Stimulated activated CD4-positive, alpha-beta T cell treated with anti-CD3 and anti-CD28 coated beads, Interleukin-15, amount 100 ng/mL, for 48 hours (primary cell): ENCODE results near the gene GRK5.

Source experiments
- DNase-seq, 2 donors: peaks; one replicate each; pipeline ENCODE4 v3.0.0-alpha.2; 2020; ENCODE audit warnings: low read depth in 2 of 2

Gene GRK5

DNA sequence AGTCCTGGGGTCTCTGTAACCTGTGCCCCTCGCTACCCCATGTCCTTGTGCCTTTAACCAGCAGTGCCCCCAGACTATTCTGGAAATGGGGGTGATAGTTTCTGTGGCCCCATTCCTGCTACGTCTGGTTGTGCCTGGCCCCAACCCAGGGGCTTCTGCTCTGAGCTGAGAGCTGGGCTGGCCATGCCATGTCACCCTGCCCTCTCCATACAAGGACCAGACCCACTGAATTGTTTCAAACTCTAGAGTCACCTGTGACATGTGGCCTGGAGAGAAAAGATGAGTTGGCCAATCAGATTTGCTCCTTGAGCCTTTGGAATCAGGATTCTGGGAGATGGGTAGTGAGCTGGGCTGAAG is 108.6 kb downstream of the GRK5 start:
- no peak for DNase-seq

DNA sequence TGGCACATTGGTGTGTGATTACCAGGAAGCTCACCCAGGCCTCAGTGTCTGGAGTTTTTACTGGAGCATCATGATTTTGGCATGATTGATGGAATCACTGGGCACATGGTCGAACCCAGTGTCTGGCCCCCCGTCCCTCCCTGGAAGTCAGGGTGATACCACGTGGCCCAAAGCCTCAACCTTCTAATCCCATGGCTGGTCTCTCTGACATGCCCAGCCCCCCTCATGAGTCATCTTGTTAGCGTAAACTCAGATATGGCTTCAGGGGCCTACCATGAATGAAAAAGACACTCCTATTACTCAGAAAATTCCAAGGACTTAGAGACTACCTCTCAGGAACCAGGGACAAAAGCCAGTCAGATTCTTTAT is 109.3 kb downstream of the GRK5 start:
- DNase-seq, result no peak

DNA sequence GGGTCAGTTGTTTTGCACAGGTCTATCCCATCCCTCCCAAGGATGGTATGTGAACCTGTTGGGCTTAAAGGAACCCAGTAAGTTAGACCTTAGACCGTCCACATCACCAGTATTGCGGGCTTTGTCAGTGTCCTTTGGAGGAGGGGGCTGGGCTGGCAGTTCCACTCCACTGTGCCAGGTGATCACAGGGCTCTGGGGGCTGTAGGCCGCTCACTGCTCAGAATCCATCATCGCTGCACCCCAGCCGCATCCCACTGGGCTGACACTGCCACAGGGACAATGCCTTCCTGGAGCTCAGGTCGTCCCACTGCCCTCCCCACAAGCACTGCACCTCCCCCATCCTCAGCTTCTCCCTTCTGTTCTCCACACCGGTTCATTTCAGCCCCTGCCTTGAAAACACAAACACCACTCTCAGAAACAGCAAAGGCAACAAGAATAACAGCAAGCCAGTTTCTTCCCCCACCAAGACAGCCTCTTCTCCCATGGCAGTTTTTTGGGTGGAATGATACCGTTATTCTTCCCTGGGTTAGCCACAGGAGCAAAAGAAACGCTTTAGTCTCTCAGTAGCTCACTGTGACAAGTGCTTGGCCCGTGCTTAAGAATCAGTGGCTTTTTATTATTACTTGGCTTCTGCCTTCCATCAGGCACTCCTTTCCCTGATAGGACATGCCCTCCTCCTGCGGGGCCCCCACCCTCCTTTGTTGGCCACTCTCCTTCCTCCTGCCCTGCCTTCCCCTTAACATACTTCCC is 111.2 kb downstream of the GRK5 start:
- DNase-seq, result no peak

DNA sequence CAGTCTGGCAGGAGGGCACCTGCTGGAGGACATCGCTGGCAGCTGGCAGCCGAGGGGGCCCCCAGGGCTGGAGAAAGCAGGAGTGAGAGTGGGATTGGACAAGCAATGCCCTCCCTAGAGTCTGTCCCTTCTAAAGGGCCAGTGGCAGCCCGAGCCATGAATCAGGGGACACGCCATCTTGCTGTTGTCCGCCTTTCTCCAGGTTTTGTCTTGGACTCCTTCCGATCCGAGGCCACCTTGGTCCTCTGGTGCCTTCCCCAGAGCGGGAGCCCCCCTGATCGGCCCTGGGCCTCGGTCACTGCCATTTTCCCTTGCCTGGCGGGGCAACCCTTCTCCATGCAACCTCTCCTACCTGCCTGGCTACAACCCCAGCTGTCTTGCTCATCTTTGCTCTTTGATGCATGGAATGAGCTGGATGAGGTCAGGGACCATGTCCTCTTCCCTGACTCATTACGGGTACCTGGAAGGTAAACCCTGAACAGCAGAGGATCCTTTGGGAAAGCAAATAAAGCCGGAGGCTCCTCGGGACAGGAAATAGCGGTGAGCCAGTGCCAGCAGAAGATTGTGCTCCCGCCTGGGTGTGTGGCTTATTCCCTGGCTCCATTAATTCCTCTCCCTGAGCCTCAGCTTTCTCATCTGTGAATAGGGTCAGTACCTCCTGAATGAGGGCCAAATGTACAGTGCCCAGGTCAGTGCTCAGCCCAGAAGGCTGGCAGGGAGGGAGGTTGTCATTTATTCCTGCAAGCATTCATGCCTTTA is 112.0 kb downstream of the GRK5 start:
- DNase-seq, result no peak

DNA sequence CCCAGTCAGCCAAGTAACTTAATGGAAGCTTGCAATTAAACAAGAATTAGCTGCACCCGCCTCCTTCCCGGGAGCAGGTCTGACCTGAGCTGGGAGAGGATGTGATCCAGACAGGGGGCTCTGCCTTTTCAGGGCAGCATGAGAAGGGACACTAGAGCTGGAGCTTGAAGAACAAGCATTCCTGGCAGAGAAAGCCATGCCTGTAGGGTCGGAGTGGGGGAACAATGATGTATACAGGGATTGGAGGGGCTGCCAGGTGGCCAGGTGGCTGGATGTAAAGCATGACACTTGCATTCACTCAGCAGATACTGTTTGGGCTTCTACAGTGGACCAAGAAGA is 112.5 kb downstream of the GRK5 start:
- no peak for DNase-seq

DNA sequence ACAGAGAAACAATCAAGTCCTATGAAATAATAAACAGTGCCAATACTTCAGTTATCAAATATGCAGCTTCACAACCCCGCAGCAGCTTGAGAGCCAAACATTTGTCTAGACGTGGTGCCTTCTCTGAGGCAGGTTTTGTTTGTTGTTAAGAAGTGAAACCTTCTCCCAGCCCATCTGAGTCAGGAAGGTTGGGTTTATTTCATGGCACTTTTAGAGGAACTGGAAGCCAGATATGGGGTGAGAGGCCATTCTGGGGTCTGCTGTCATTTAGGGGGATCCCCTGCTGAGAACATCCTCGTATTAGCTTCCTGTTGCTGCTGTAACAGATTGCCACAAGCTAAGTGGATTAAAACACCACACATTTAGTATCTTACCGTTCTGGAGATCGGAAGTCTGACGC is 113.6 kb downstream of the GRK5 start:
- no peak for DNase-seq

DNA sequence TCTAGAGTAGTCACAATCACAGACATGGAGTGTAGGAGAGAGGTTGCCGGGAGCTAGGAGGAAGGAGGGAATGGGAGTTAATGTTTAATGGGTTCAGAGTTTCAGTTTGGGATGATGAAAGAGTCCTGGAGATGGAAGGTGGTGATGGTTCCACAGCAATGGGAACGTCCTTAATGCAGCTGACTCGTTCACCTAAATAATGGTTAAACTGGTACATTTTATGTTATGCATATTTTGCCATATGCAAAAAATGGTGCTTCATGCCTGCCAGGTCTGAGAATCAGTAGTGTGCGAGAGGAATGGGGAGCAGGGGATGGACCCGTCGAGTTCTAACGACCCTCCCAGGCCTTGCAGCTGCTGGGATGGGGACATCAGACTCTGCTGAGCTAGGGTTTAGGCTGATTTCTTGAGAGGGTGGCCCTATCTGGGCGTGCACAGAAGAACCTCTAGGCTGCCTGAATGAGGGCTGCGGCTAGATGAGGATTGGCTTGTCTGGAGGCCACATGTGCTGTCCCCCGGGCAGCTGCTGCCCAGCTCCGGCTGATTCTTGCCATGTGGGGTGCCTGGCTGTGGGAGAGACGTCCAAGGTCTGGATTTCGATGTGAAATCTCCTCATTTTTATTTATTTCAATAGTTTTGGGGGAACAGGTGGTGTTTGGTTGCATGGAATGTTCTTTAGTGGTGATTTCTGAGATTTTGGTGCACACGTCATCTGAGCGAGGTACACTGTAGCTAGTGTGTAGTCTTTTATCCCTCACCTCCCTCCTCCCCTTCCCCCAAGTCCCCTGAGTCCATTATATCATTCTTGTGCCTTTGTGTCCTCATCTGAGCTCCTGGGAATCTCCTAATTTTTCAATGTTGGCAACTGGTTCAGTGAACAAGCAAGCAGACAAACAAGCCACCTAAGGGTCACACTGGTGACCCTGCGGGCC is 116.0 kb downstream of the GRK5 start:
- no peak for DNase-seq

DNA sequence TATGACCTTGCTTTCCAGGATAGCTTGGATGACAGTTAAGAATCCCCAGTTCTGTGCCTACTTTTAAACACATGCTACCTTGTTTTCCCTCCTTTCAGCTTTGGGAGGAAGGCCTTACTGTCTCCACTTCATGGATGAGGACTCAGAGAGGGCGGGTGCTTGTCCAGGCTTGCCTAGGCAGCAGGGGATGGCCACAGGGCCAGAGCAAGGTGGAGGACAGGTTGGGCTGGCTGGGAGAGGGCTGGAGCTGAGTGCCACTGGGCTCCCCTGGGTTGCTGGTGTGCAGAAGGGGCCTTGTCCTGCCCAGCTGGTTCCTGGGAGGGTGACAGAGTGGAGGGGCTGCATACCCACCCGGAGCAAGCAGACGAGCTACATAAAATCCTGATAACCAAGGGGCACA is 117.8 kb downstream of the GRK5 start:
- DNase-seq, result no peak

DNA sequence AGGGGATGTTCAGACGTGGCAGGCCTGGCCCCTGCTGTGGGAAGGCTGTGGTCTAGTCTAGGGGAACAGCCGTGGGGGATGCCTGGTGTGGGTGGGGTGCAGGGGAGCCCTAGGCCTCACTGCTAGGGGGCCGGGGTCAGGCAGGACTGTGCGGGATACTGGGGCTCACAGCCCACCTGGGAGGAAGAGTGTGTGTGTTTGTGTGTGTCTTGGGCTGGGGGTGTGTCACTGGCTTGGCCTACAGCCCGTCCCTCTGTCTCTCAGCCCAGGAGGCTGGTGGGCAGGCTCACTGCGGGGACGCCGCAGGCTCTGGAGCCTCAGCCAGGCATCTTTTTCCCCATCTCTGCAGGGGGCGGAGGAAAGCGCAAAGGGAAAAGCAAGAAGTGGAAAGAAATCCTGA is 118.8 kb downstream of the GRK5 start:
- no peak for DNase-seq

DNA sequence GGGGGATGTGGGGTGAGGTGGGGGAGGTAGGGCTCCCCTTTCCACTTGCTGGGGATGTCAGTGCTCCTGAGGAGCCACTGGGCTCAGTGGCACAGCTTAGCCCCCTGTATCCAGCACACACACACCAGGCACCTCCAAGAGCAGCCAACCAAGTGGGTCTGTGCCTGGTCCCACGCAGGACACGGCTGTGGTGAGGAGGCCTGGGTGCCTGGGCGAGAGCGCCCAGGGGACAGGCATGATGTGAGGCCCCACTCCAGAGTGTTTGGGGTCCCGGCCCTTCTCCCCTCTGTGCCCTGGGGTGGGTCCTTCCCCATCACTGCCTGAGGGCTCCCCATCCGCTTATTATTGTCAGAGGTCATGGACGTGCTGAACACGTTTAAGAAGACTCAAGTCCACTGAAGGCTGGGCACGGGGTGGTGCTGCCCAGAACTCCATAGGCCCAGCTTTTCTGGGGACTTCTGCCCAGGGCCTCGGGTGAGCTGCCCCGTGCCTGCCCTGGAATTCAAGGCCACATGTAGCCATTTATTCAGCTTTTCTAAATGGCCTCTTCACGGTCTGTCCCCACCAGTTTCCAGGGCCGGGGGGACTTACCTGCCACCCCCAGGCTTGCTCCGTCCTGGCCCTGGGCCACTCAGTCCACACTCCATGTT is 119.8 kb downstream of the GRK5 start:
- no peak for DNase-seq

DNA sequence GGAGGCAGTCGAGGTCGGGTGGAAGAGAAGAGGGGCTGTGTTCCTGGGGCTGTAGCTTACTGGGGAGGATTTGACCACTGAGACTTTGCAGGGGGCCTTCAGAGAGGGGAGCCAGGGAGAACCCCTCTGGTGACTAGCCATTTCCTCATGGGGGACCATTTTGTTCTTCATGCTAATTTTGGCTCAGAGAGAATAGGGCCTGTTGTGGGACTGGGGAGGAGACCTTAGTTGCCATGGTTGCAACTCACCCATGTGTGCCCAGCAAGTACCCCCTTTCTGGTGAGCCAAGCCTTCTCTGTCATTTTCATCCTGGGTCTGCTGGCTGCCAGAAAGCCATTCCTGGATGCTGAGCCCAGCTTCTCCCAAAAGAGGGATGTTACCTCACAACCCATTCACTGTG is 120.9 kb downstream of the GRK5 start:
- DNase-seq, result no peak

DNA sequence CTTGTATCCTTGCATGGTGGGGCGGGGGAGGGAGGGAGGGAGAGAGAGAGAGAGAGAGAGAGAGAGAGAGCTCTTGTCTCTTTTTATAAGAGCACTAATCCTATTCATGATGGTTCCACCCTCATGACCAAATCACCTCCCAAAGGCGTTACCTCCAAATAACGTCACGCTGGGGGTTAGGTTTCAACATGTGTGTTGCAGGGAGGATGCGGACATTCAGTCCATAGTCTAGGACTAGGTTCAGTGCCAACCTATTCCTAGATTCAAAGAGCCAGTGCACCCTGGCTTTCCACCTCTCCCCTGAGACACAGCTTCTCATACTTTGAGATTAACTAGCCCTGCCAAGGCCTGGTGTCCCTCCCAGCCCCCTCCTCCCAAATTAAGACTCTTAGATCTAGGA is 123.0 kb downstream of the GRK5 start:
- no peak for DNase-seq

DNA sequence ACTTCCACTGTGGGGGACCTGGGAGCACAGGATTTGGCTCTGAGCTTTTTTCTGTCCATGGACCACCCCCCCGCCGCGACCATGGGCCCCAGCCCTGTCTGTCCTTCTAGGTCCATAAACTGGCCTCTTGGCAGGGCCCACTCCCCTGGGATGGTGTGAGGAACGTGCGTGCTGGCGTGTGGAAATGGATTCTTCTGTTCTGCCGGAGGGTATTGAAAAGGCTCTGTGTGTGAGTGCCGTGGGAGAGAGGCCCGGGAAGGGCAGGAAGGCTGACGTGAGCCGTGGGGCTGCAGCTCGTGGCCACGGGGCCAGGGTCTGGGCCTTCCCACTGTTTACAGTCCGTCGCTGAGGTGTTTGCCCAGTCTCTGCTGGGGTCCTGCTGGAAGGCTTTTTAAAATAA is 123.7 kb downstream of the GRK5 start:
- no peak for DNase-seq

DNA sequence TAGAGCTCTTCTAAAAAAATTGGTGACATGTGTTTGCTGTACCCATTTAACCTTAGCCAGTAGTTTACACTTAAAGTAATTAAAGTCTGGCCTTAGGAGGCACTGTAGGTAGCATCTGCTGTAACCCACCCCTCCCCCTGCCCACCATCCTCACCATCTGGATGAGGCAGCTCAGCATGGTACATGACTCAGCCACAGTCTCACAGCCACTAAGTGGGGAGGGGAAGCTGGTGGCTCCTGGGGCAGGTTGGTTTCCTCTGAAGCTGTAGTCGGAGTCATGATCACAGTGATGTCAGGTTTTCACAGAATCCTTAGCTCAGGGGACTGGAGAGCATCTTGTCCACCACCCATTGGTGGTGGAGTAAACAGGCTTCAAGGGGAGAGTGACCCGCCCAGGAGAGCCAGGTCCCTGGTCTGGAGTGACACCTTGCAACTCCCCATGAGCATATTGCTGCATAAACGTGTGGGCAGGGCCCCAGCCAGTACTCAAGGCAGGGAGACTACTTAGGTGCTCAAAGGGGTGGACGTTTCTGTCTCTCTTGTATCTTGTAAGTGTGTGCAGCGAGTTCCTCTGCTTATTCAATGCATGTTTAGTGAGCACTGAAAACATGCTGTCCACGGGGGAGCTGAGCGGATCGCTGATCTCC is 125.9 kb downstream of the GRK5 start:
- peak; percentile 53 to 59 for DNase-seq

DNA sequence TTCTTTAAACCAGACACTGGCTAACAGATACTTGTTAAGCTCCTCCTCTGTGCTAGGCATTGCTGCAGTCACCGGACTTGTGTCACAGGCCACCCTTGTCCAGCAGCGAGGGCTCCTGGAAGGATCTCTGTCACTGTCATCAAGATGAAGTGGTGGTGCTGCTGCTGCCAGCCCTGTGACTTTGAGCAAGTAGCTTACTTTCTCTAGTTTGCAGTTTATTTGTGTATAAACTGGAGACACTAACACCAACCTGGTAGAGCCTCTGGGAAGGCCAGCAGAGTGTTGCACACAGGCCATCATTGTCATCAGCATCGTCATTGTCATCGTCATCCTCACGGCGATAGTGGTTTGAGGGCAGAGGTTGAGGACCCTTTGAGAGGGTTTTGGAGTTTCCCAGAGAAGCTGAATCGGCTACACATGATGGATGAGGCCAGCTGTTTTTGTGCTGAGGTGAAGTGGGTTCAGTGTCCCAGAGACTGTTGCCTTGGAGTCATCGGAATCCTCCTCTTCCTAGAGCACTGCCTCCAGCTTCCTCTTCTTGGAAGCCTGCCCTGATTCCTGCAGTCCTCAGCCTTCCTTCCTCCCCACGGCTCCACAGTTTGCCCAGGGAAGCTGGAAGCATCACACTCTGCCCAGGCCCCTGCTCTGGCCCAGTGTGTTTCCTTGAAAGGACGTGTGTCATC is 128.4 kb downstream of the GRK5 start:
- no peak for DNase-seq

DNA sequence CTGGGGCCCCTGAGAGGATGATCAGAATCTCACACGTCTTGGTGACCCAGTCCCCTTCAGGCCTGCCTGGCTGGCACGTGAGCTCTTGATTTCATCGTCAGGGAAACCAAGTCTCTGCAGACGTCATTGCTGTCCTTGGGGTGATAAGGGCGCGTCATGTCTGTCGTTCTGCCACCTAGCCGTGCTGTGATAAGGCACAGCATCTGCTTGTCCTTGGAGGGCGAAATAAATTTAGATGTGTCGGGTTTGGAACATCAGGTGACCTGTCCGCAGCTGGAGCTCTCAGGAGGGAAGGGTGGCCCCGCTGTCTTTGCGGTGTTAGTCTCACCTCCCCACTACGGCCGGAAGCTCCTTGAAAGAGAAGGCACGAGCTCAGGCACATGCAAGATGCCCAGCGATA is 129.2 kb downstream of the GRK5 start:
- DNase-seq, result no peak

DNA sequence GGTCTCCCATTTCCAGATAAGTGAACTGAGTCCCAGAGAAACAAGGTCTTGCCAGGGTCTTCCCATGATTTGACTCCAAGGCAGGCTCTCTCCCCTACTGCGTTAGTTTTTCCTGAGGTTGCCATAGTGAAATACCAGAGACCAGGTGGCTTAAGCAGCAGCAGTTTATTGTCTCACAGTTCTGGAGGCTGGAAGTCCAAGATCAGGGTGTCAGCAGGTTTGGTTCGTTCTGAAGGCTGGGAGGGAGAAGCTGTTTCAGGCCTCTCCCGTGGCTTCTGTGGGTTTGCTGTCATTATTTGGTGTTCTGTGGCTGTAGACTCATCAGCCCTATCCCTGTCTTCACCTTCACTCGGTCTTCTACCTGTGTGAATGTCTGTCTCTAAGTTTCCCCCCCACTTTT is 129.9 kb downstream of the GRK5 start:
- DNase-seq, result no peak

DNA sequence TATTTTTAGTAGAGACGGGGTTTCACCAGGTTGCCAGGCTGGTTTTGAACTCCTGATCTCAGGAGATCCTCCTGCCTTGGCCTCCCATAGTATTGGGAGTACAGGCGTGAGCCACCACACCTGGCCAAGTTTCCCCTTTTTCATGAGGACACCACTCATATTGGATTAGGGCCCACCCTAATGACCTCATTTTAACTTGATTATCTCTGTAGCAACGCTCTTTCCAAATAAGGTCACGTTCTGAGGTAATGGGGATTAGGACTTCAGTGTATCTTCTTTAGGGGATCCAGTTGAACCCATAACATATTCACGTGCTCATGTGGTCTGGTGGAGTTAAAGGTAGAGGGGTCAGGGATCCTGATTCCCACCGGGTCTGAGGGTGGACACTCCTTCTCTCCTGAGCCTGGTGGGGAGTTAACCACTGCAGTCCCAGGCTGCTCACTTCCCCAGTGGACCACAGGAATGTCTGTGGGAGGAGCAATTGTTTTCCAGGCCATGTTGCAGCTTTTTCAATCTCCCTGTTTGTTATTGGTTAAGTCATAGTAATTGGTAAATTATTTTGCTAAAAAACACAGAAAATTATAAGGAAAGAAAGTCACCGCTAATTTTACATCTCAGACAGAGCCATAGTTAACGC is 130.5 kb downstream of the GRK5 start:
- DNase-seq, result no peak

DNA sequence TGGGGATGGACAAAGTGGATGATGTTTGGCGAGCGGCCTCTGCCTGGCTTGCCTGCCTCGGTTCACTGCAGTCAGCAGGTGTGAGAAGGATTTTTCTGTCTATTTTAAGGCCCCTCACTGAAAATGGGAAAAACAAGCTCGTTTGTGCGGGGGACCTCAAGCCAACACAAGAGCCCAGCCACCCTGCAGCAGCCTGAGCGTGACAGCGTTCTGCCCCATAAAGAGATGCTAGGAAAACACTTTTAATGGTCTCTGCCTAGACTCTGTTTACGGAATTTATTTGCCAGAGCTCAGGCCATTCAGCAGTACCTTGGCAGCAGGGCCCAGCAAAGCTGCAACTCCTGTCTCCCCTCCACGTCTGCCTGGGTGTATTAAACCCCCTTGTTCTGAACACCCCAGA is 131.7 kb downstream of the GRK5 start:
- DNase-seq, result no peak

DNA sequence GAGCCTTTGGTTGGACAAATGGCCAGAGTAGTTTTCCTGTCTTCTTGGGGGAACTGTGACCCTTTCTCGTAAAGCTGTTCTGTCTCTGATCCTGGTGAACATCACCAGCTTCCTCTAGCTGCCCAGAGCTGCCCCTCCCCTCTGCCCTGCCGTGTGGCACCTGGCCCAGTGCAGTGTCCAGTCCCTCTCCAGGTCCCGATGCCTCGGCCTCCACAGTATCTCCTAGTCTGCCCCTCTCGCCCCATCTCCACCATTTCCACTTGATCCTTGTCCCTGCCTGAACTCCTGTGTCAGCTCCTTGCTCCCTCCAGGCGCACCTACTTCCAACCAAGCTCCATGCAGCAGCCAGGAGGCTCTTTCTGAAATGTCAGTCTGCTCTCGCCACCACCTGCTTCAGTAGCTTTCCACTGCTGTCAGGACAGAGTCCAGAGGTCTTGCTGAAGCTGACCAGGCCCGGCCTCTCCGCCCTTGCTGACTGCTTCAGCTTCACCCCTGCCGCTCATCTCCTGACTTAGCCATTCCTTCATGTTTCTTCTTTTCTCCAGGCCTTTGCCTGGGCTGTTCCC is 133.6 kb downstream of the GRK5 start:
- DNase-seq, result no peak
